GM23338 (cell line): Measurements from ENCODE around the gene DYRK3. TPM values are rescaled to one million over a fixed set of nuclear protein-coding genes. Genes with fewer than 3 reads are reported as not detected.

Source experiments
- ATAC-seq: fragments of 200-7000 bp; cut with Tn5 transposase; 3 replicates; pipeline ENCODE4 v1.9.1; 2020
- DNase-seq: peaks from one replicate; pipeline ENCODE4 v3.0.0-alpha.2; 2015; ENCODE audit warnings: low spot score
- H2AFZ ChIP-seq: fragments of 200-600 bp; sonication (generic); 2 replicates; pipeline ENCODE4 v1.8.0; 2016; ENCODE audit warnings: antibody characterized with exemption, mild to moderate bottlenecking, moderate library complexity
- H3F3A ChIP-seq: fragments of 200-600 bp; sonication (generic); replicated peaks from 2 replicates; pipeline ENCODE4 v1.8.0; 2017; ENCODE audit warnings: antibody characterized with exemption, mixed run types, low read depth
- H3K27ac ChIP-seq: fragments of 200-600 bp; sonication (generic); 2 replicates; pipeline ENCODE4 v1.6.1; 2016; ENCODE audit warnings: low read depth
- H3K27me3 ChIP-seq: fragments of 200-600 bp; sonication (generic); 2 replicates; pipeline ENCODE4 v1.8.0; 2016; ENCODE audit warnings: mild to moderate bottlenecking, mixed run types, moderate library complexity; ENCODE audit not compliant: insufficient read depth
- H3K36me3 ChIP-seq: fragments of 200-600 bp; sonication (generic); 2 replicates; pipeline ENCODE4 v1.8.0; 2016; ENCODE audit warnings: mild to moderate bottlenecking; ENCODE audit not compliant: insufficient read depth
- H3K4me1 ChIP-seq: fragments of 200-600 bp; sonication (generic); 2 replicates; pipeline ENCODE4 v1.8.0; 2016; ENCODE audit warnings: mild to moderate bottlenecking, moderate library complexity; ENCODE audit not compliant: insufficient read depth
- H3K4me2 ChIP-seq: fragments of 200-600 bp; sonication (generic); 2 replicates; pipeline ENCODE4 v1.7.1; 2017; ENCODE audit warnings: mixed run types
- H3K4me3 ChIP-seq: fragments of 200-600 bp; sonication (generic); 2 replicates; pipeline ENCODE4 v1.6.1; 2016; ENCODE audit warnings: mixed run types
- H3K79me2 ChIP-seq: fragments of 200-600 bp; sonication (generic); replicated peaks from 2 replicates; pipeline ENCODE4 v1.8.0; 2017; ENCODE audit warnings: mild to moderate bottlenecking; ENCODE audit not compliant: insufficient read depth
- H3K9me2 ChIP-seq: fragments of 200-600 bp; sonication (generic); 2 replicates; pipeline ENCODE4 v1.8.0; 2017; ENCODE audit not compliant: insufficient read depth
- H4K20me1 ChIP-seq: fragments of 200-600 bp; sonication (generic); replicated peaks from 2 replicates; pipeline ENCODE4 v1.8.0; 2017; ENCODE audit warnings: mild to moderate bottlenecking; ENCODE audit not compliant: insufficient read depth
- H3K27ac Mint-ChIP-seq: 2 replicates; pipeline ENCODE4 v1.8.0; 2020; ENCODE audit warnings: inconsistent platforms, mild to moderate bottlenecking, moderate library complexity, mixed read lengths
- H3K27me3 Mint-ChIP-seq: 3 replicates; pipeline ENCODE4 v1.8.0; 2022; ENCODE audit warnings: low read depth, mild to moderate bottlenecking, moderate library complexity, mixed read lengths, inconsistent platforms; ENCODE audit not compliant: insufficient read depth, poor library complexity
- H3K36me3 Mint-ChIP-seq: 3 replicates; pipeline ENCODE4 v1.8.0; 2021; ENCODE audit warnings: low read depth, mild to moderate bottlenecking, inconsistent platforms, moderate library complexity, mixed read lengths
- H3K4me1 Mint-ChIP-seq: 3 replicates; pipeline ENCODE4 v1.8.0; 2020; ENCODE audit warnings: mild to moderate bottlenecking, inconsistent platforms, mixed read lengths
- H3K4me3 Mint-ChIP-seq: 3 replicates; pipeline ENCODE4 v1.8.0; 2021; ENCODE audit warnings: moderate library complexity, mild to moderate bottlenecking, inconsistent platforms, mixed read lengths
- H3K9me3 Mint-ChIP-seq: 3 replicates; pipeline ENCODE4 v1.8.0; 2020; ENCODE audit warnings: moderate library complexity, mild to moderate bottlenecking, inconsistent platforms, mixed read lengths
- CREB1 ChIP-seq: fragments of 250-450 bp; sonication (Bioruptor Pico); IDR thresholded peaks from 2 replicates; pipeline ENCODE4 v1.5.0; 2020; ENCODE audit warnings: low read depth, mild to moderate bottlenecking, moderate library complexity
- EZH2phosphoT487 ChIP-seq: fragments of 200-600 bp; sonication (generic); IDR thresholded peaks from one replicate; pipeline ENCODE4 v1.8.1; 2018; ENCODE audit warnings: antibody characterized with exemption; ENCODE audit not compliant: unreplicated experiment
- JUNB ChIP-seq: IDR thresholded peaks from one replicate; pipeline ENCODE4 v1.6.1; 2016; ENCODE audit warnings: antibody characterized with exemption; ENCODE audit not compliant: unreplicated experiment
- NANOG ChIP-seq: IDR thresholded peaks from 2 replicates; pipeline ENCODE4 v1.6.1; 2016; ENCODE audit warnings: antibody characterized with exemption, borderline replicate concordance
- POLR2AphosphoS5 ChIP-seq: IDR thresholded peaks from 2 replicates; pipeline ENCODE4 v1.6.1; 2016; ENCODE audit warnings: antibody characterized with exemption, low read depth
- REST ChIP-seq: IDR thresholded peaks from one replicate; pipeline ENCODE4 v1.6.1; 2018; ENCODE audit warnings: antibody characterized with exemption; ENCODE audit not compliant: unreplicated experiment
- STAT1 ChIP-seq: IDR thresholded peaks from one replicate; pipeline ENCODE4 v1.6.1; 2016; ENCODE audit warnings: antibody characterized with exemption; ENCODE audit not compliant: unreplicated experiment
- ZNF331 ChIP-seq: fragments of 250-450 bp; sonication (Bioruptor Pico); IDR thresholded peaks from 2 replicates; pipeline ENCODE4 v1.5.0; 2020; ENCODE audit warnings: low read depth, mild to moderate bottlenecking, moderate library complexity
- ZNF462 ChIP-seq: fragments of 250-450 bp; sonication (Bioruptor Pico); IDR thresholded peaks from 2 replicates; pipeline ENCODE4 v1.5.0; 2020; ENCODE audit warnings: mild to moderate bottlenecking, moderate library complexity
- polyA plus RNA-seq: library from polyadenylated mRNA; unstranded; fragments of >200 nt; fragmentation: Nextera tagmentation; extraction: Ambion mirVana; gene quantifications from 2 replicates; pipeline ENCODE4 v1.2.1, GENCODE V29; 2016
- total RNA-seq: library from RNA; depleted of rRNA; stranded (reverse); fragments of >200 nt; shearing (Covaris generic); gene quantifications from 2 replicates; pipeline ENCODE4 v1.2.3, GENCODE V29; 2014

Gene DYRK3
- total and polyA plus RNA-seq, 2 experiments from 2014 or later: 2.9 to 9.5 TPM

DNA sequence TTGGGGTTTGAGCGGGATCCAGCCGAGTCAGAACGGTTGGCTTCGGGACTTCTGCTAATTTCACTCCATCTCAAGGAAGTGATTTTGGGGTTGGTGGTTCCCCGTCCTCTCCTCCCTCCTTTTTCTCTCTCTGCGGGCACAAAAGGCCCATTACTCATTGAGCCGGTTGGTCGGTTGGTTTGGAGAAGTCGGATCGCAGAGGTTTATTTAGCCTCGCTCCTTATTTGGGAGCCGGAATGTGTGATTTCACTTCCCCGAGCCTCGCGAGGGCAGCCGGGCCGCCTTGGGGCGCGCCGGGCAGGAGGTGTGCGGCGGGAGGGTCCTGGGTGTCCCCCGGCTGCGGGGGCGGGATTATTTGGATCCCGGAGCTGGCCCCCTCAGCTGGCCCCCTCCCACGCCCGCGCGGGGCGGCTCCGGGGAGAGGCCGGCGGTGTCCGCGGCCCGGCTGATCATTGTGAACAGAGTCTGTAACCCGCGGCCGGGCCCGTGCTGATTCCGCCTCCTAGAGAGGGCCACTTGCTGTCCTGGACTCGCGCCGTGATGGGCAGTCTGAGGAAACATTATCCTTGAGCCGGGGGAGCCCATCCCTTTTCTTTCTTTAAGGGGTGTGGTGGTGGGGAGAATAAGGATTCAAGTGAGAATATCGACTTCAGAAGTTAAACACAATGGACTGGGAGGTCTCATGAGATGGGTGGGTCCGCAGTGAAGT is 50.6 kb downstream of the DYRK3 start (continued):
- TF ChIP-seq EZH2phosphoT487: no peak
- TF ChIP-seq STAT1: no peak
- no peak for TF ChIP-seq REST
- no peak for TF ChIP-seq CREB1

- ATAC-seq (no peak), DNase-seq (no peak)
- Histone ChIP-seq H4K20me1 (peaks cover 40% of the 10 kb centered on the region), H3K4me3 (peak overlapping the region; percentile 78), H2AFZ (peak overlapping the region; percentile 48; the same call in 1 of the 2 replicates), H3K4me1 (peaks cover 42% of the 10 kb centered on the region), H3K79me2 (peaks cover 50% of the 10 kb centered on the region), H3F3A (peaks cover 11% of the 10 kb centered on the region; the same call in 1 of the 2 replicates), H3K27ac (no peak overlapping the region), H3K9me2 (no peaks in the 10 kb centered on the region), H3K36me3 (no peaks in the 10 kb centered on the region), H3K4me2 (peak overlapping the region; percentile 86), H3K27me3 (peaks cover 43% of the 10 kb centered on the region)
- H3K27ac Mint-ChIP-seq: peak overlapping the region; percentile 51; the same call in 1 of the 2 replicates
- H3K4me3 Mint-ChIP-seq: peak overlapping the region; percentile 94
- peaks cover 39% of the 10 kb centered on the region for H3K27me3 Mint-ChIP-seq
- peaks cover 52% of the 10 kb centered on the region for H3K4me1 Mint-ChIP-seq
- H3K9me3 Mint-ChIP-seq: no peaks in the 10 kb centered on the region
- H3K36me3 Mint-ChIP-seq: peaks cover 3% of the 10 kb centered on the region; the same call in 1 of the 3 replicates
- TF ChIP-seq CREB1 (no peak), JUNB (no peak), EZH2phosphoT487 (no peak), ZNF462 (CRISPR knock-in tag) (no peak), NANOG (no peak), POLR2AphosphoS5 (no peak), STAT1 (no peak), ZNF331 (CRISPR knock-in tag) (no peak), REST (no peak)
These were observed 51.3 kb downstream of the DYRK3 start for GRCh38 chr1:206686478-206687249.
